GM19438 (cell line): ENCODE results near the gene TLX2.

Experiments used
- ATAC-seq: cut with Tn5 transposase; IDR thresholded peaks from one replicate; pipeline ENCODE4 v1.9.1; 2021; ENCODE audit warnings: low read depth; ENCODE audit not compliant: unreplicated experiment

The TLX2 gene

GRCh38 chr2:74530239-74531187 lies 16.3 kb downstream of the TLX2 start:
- ATAC-seq, result peak; percentile 28

GRCh38 chr2:74531666-74532065 lies 17.4 kb downstream of the TLX2 start:
- no peak for ATAC-seq

- ATAC-seq, result no peak
These were observed 18.0 kb downstream of the TLX2 start for GRCh38 chr2:74532222-74532621.

- ATAC-seq, result no peak
These were observed 19.2 kb downstream of the TLX2 start for GRCh38 chr2:74533464-74533863.

- no peak for ATAC-seq
These were observed 20.2 kb downstream of the TLX2 start for GRCh38 chr2:74534411-74534810.

- no peak for ATAC-seq
These were observed 21.3 kb downstream of the TLX2 start for GRCh38 chr2:74535440-74535965.

- no peak for ATAC-seq
These were observed 22.1 kb downstream of the TLX2 start for GRCh38 chr2:74536166-74536950.

GRCh38 chr2:74537140-74537539 lies 22.9 kb downstream of the TLX2 start:
- no peak for ATAC-seq

GRCh38 chr2:74538881-74539339 lies 24.7 kb downstream of the TLX2 start:
- no peak for ATAC-seq

- ATAC-seq, result no peak
These were observed 26.0 kb downstream of the TLX2 start for GRCh38 chr2:74540291-74540690.

GRCh38 chr2:74542978-74543377 lies 28.7 kb downstream of the TLX2 start:
- no peak for ATAC-seq

- ATAC-seq, result no peak
These were observed 30.4 kb downstream of the TLX2 start for GRCh38 chr2:74544634-74545033.

GRCh38 chr2:74546004-74546403 lies 31.8 kb downstream of the TLX2 start:
- ATAC-seq, result no peak

- no peak for ATAC-seq
These were observed 34.1 kb downstream of the TLX2 start for GRCh38 chr2:74548285-74548899.

- no peak for ATAC-seq
These were observed 34.9 kb downstream of the TLX2 start for GRCh38 chr2:74548900-74549826.

- ATAC-seq, result no peak
These were observed 36.0 kb downstream of the TLX2 start for GRCh38 chr2:74550231-74550630.

GRCh38 chr2:74551530-74551929 lies 37.3 kb downstream of the TLX2 start:
- ATAC-seq, result no peak

- ATAC-seq, result no peak
These were observed 38.0 kb downstream of the TLX2 start for GRCh38 chr2:74551942-74552913.
